H1 (cell line): ENCODE measurements around the gene PPFIBP2. TPM values are rescaled to one million over a fixed set of nuclear protein-coding genes. Genes with fewer than 3 reads are reported as not detected.

Experiments used
- CTCF ChIA-PET: fragments of 300-600 bp; sonication (Branson Sonifier 250); formaldehyde crosslinking; loops from one replicate; lab custom pipeline; 2021; ENCODE audit not compliant: partially characterized antibody; lab: Charles Lee
- POLR2A ChIA-PET: fragments of 300-600 bp; sonication (Branson Sonifier 250); formaldehyde crosslinking; loops from one replicate; lab custom pipeline; 2021; ENCODE audit warnings: inconsistent platforms; ENCODE audit not compliant: partially characterized antibody; lab: Charles Lee
- DNase-seq, 2 experiments: peaks; one replicate each; pipeline versions ENCODE4 v3.0.0 to v3.0.0-alpha.2; 2010 to 2022; ENCODE audit warnings: low spot score in 2 of 2, low read depth in 1 of 2, mixed read lengths in 1 of 2
- FAIRE-seq: peaks from 2 replicates; lab custom pipeline; 2011; peaks lifted over from hg19 to GRCh38; lab: Jason Lieb, UNC
- H2AFZ ChIP-seq: 2 replicates; pipeline ENCODE4 v1.8.1; 2012; ENCODE audit warnings: low read length, inconsistent platforms
- H2AK5ac ChIP-seq: 2 replicates; pipeline ENCODE4 v1.6.1; 2013; ENCODE audit warnings: low read depth, low read length
- H2BK120ac ChIP-seq: replicated peaks from 2 replicates; pipeline ENCODE3; 2013; ENCODE audit warnings: low read depth, low read length, inconsistent platforms
- H2BK12ac ChIP-seq: 2 replicates; pipeline ENCODE4 v1.6.1; 2013; ENCODE audit warnings: low read depth, low read length
- H2BK15ac ChIP-seq: 2 replicates; pipeline ENCODE4 v1.6.1; 2013; ENCODE audit warnings: low read length
- H2BK20ac ChIP-seq: 2 replicates; pipeline ENCODE4 v1.6.1; 2013; ENCODE audit warnings: low read length
- H2BK5ac ChIP-seq: 2 replicates; pipeline ENCODE4 v1.6.1; 2013; ENCODE audit warnings: low read depth, low read length
- H3K14ac ChIP-seq: 2 replicates; pipeline ENCODE4 v1.6.1; 2013; ENCODE audit warnings: inconsistent platforms; ENCODE audit not compliant: insufficient read length
- H3K18ac ChIP-seq: 2 replicates; pipeline ENCODE4 v1.6.1; 2013; ENCODE audit warnings: low read length; ENCODE audit errors: extremely low read depth
- H3K23ac ChIP-seq: 2 replicates; pipeline ENCODE4 v1.6.1; 2013; ENCODE audit warnings: inconsistent platforms; ENCODE audit not compliant: insufficient read length
- H3K23me2 ChIP-seq: 2 replicates; pipeline ENCODE4 v1.6.1; 2013; ENCODE audit warnings: low read depth, low read length
- H3K27ac ChIP-seq: 2 replicates; pipeline ENCODE4 v1.6.1; 2011; ENCODE audit warnings: low read depth, low read length, inconsistent platforms
- H3K27me3 ChIP-seq, 4 experiments: replicated peaks in 1 of 4; 1 replicate in 1 of 4; 2 replicates in 3 of 4; pipeline versions ENCODE4 v1.6.1 to v1.8.1; 2011 to 2013; ENCODE audit warnings: low read length in 3 of 4, mild to moderate bottlenecking in 3 of 4, inconsistent platforms in 2 of 4, mixed read lengths in 2 of 4, moderate library complexity in 1 of 4; ENCODE audit not compliant: control insufficient read depth in 3 of 4, insufficient read depth in 3 of 4; ENCODE audit errors: extremely low read depth in 1 of 4
- H3K36me3 ChIP-seq, 4 experiments: 2 replicates each; pipeline versions ENCODE4 v1.6.1 to v1.8.1; 2011 to 2013; ENCODE audit warnings: mild to moderate bottlenecking in 4 of 4, low read length in 3 of 4, moderate library complexity in 2 of 4, control low read depth in 1 of 4, inconsistent platforms in 1 of 4; ENCODE audit not compliant: insufficient read depth in 4 of 4, control insufficient read depth in 2 of 4
- H3K4ac ChIP-seq: replicated peaks from 2 replicates; pipeline ENCODE3; 2013; ENCODE audit warnings: low read length, low read depth, mixed read lengths, inconsistent platforms; ENCODE audit not compliant: insufficient read length
- H3K4me1 ChIP-seq, 4 experiments: replicated peaks in 1 of 4; 1 replicate in 1 of 4; 2 replicates in 3 of 4; pipeline versions ENCODE4 v1.6.1 to v1.8.1; 2011 to 2013; ENCODE audit warnings: low read length in 3 of 4, inconsistent platforms in 2 of 4, mixed read lengths in 1 of 4; ENCODE audit not compliant: insufficient read depth in 4 of 4, control insufficient read depth in 3 of 4
- H3K4me2 ChIP-seq, 2 experiments: 2 replicates each; pipeline versions ENCODE4 v1.6.1 to v1.8.1; 2011 to 2013; ENCODE audit warnings: low read depth in 2 of 2, low read length in 2 of 2, control low read depth in 1 of 2, inconsistent platforms in 1 of 2, mild to moderate bottlenecking in 1 of 2; ENCODE audit not compliant: insufficient read depth in 1 of 2
- H3K4me3 ChIP-seq, 4 experiments: fragments of 200-600, 300-600 bp in 1 of 4; sonication (generic), shearing (Covaris generic), sonication (Bioruptor Twin) in 1 of 4; 2 replicates each; pipeline versions ENCODE4 v1.5.1 to v1.8.1; 2011 to 2016; ENCODE audit warnings: low read length in 4 of 4, low read depth in 3 of 4, control low read depth in 2 of 4, inconsistent platforms in 2 of 4, mild to moderate bottlenecking in 2 of 4, mixed read lengths in 1 of 4, moderate library complexity in 1 of 4; ENCODE audit not compliant: insufficient read depth in 2 of 4; ENCODE audit errors: extremely low read depth in 1 of 4
- H3K56ac ChIP-seq: replicated peaks from 2 replicates; pipeline ENCODE3; 2013; ENCODE audit warnings: low read depth, mild to moderate bottlenecking, mixed read lengths, low read length, inconsistent platforms; ENCODE audit not compliant: insufficient read length
- H3K79me1 ChIP-seq: 2 replicates; pipeline ENCODE4 v1.6.1; 2013; ENCODE audit warnings: low read depth, low read length, control low read depth
- H3K79me2 ChIP-seq, 2 experiments: 2 replicates each; pipeline versions ENCODE4 v1.6.1 to v1.8.1; 2012 to 2013; ENCODE audit warnings: low read length in 2 of 2, mild to moderate bottlenecking in 2 of 2, inconsistent platforms in 1 of 2; ENCODE audit not compliant: insufficient read depth in 2 of 2, control insufficient read depth in 1 of 2
- H3K9ac ChIP-seq, 4 experiments: replicated peaks in 1 of 4; 1 replicate in 1 of 4; 2 replicates in 3 of 4; pipeline versions ENCODE4 v1.6.1 to v1.8.1; 2011 to 2013; ENCODE audit warnings: low read depth in 3 of 4, low read length in 3 of 4, control low read depth in 2 of 4, mild to moderate bottlenecking in 2 of 4, moderate library complexity in 2 of 4, inconsistent platforms in 1 of 4; ENCODE audit errors: extremely low read depth in 1 of 4
- H3K9me3 ChIP-seq, 2 experiments: 2 replicates each; pipeline versions ENCODE4 v1.6.1 to v1.8.1; 2012 to 2013; ENCODE audit warnings: mild to moderate bottlenecking in 2 of 2, moderate library complexity in 2 of 2, control low read depth in 1 of 2, inconsistent platforms in 1 of 2, low read depth in 1 of 2, low read length in 1 of 2, mixed read lengths in 1 of 2; ENCODE audit not compliant: insufficient read depth in 2 of 2
- H4K20me1 ChIP-seq, 2 experiments: replicated peaks in 1 of 2; 2 replicates each; pipeline versions ENCODE3 to v1.8.1; 2011 to 2013; ENCODE audit warnings: inconsistent platforms in 2 of 2, low read length in 2 of 2, mild to moderate bottlenecking in 1 of 2; ENCODE audit not compliant: insufficient read depth in 2 of 2, control insufficient read depth in 1 of 2
- H4K5ac ChIP-seq: 2 replicates; pipeline ENCODE4 v1.6.1; 2013; ENCODE audit warnings: low read length, low read depth, mixed read lengths, inconsistent platforms; ENCODE audit not compliant: insufficient read length
- H4K8ac ChIP-seq: 2 replicates; pipeline ENCODE4 v1.8.0; 2013; ENCODE audit warnings: mild to moderate bottlenecking, moderate library complexity, low read length, inconsistent platforms; ENCODE audit not compliant: insufficient read depth; ENCODE audit errors: extremely low read depth
- H4K91ac ChIP-seq: replicated peaks from 2 replicates; pipeline ENCODE3; 2013; ENCODE audit warnings: low read length, mixed read lengths, inconsistent platforms; ENCODE audit not compliant: insufficient read length
- BACH1 ChIP-seq: IDR thresholded peaks from 2 replicates; pipeline ENCODE4 v1.6.1; 2012; ENCODE audit warnings: low read length, improper control_type of control experiment
- BCL11A ChIP-seq, 2 experiments: IDR thresholded peaks; one replicate each; pipeline ENCODE4 v1.6.1; 2011; ENCODE audit warnings: low read depth in 2 of 2, low read length in 2 of 2, mild to moderate bottlenecking in 2 of 2
- CBX8 ChIP-seq: fragments of 300-800, 300-1000 bp; sonication (generic); IDR thresholded peaks from 2 replicates; pipeline ENCODE4 v1.7.1; 2016; ENCODE audit warnings: low read depth, low read length, borderline replicate concordance
- PHF8 ChIP-seq: fragments of 200-600 bp; sonication (generic); conservative IDR thresholded peaks from 2 replicates; pipeline ENCODE4 v1.7.1; 2012; ENCODE audit warnings: low read depth, mild to moderate bottlenecking, inconsistent platforms, low read length, moderate library complexity
- RAD21 ChIP-seq, 2 experiments: IDR thresholded peaks in 1 of 2; conservative IDR thresholded peaks in 1 of 2; 2 replicates each; pipeline ENCODE4 v1.6.1; 2011; ENCODE audit warnings: low read depth in 2 of 2, low read length in 2 of 2, improper control_type of control experiment in 1 of 2, inconsistent platforms in 1 of 2, mild to moderate bottlenecking in 1 of 2, moderate library complexity in 1 of 2
- RXRA ChIP-seq: IDR thresholded peaks from 2 replicates; pipeline ENCODE4 v1.6.1; 2011; ENCODE audit warnings: low read depth, mild to moderate bottlenecking, low read length, moderate library complexity; ENCODE audit not compliant: insufficient read depth
- SIN3A ChIP-seq, 2 experiments: IDR thresholded peaks in 1 of 2; conservative IDR thresholded peaks in 1 of 2; 2 replicates each; pipeline ENCODE4 v1.6.1; 2011 to 2012; ENCODE audit warnings: low read length in 2 of 2, improper control_type of control experiment in 1 of 2, low read depth in 1 of 2, mild to moderate bottlenecking in 1 of 2
- SP1 ChIP-seq: IDR thresholded peaks from 2 replicates; pipeline ENCODE4 v1.6.1; 2011; ENCODE audit warnings: low read depth, low read length
- SP4 ChIP-seq: IDR thresholded peaks from 2 replicates; pipeline ENCODE4 v1.6.1; 2012; ENCODE audit warnings: low read length, inconsistent platforms
- TAF1 ChIP-seq: IDR thresholded peaks from 2 replicates; pipeline ENCODE4 v1.6.1; 2011; ENCODE audit warnings: mild to moderate bottlenecking, low read depth, low read length
- WGBS, 2 experiments: shearing (Covaris generic) in 1 of 2; methylation state at CpG; one replicate each; pipeline versions ENCODE4 v1.1.6 to v1.1.7; 2013 to 2015; ENCODE audit warnings: low lambda C conversion rate in 2 of 2, mixed read lengths in 2 of 2, inconsistent platforms in 1 of 2, low coverage in 1 of 2, missing lambda C conversion rate in 1 of 2; ENCODE audit not compliant: insufficient replicate concordance in 2 of 2, insufficient coverage in 1 of 2, insufficient read length in 1 of 2; ENCODE audit errors: extremely low coverage in 1 of 2, missing lambda C conversion rate in 1 of 2; 5-methylcytosine and 5-hydroxymethylcytosine counted together
- polyA plus RNA-seq, 7 experiments: library from polyadenylated mRNA; depleted of rRNA in 3 of 7; stranded (reverse) in 5 of 7; unstranded in 2 of 7; fragments of >200 nt in 5 of 7; fragments of 200-250 nt in 2 of 7; gene quantifications; 1 replicate in 5 of 7; 2 replicates in 1 of 7; 4 replicates in 1 of 7; pipeline versions ENCODE4 v1.2.1 to v1.2.3, GENCODE V29; 2011 to 2013; ENCODE audit warnings: missing spikeins in 2 of 7, mixed read lengths in 2 of 7
- total RNA-seq: library from RNA; stranded (reverse); fragmentation: NEBNext Ultra II Directional; extraction: Animal tissue kit (Norgen Biotek cat#: 25700); gene quantifications from 2 replicates; pipeline ENCODE4 v1.2.1, GENCODE V29; 2021

The PPFIBP2 gene
- total and polyA plus RNA-seq, 2 of the 8 experiments (the other 6 are each of a cell fraction or from before 2014, with no cell fraction given): 5.5 to 9.8 TPM

DNA sequence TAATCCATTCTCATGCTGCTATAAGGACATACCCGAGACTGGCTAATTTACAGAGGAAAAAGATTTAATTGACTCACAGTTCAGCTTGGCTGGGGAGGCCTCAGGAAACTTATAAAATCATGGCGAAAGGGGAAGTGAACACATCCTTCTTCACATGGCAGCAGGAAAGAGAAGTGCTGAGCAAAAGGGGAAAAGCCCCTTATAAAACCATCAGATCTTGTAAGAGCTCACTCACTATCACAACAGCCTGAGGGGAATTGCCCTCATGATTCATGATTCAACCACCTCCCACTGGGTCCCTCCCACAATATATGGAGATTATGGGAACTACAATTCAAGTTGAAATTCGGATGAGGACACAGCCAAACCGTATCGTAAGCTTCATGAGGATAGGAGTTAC is 163.3 kb downstream of the PPFIBP2 start:
- peaks cover 16% of the 10 kb centered on the region; the same call in 1 of the 2 replicates for H3K23me2 ChIP-seq
- H3K9ac ChIP-seq: no peak overlapping the region
- CTCF ChIA-PET: interaction anchor here (0.6 to 4.4 kb wide), 11 partner anchors 7 to 234 kb away, joined by 3 to 35 read pairs (median 3); no protein-coding TSS in a partner anchor
- no peak overlapping the region for H3K4me3 ChIP-seq
- TF ChIP-seq BCL11A (IDR thresholded peaks at IDR 0.05; ENCODE audit: low read depth in 2 of 2, low read length in 2 of 2): no peak
- no peak for TF ChIP-seq TAF1
- no peak for TF ChIP-seq PHF8
- TF ChIP-seq SP1: no peak
- TF ChIP-seq RAD21 (IDR thresholded peaks at IDR 0.05 in 1 of 2, conservative IDR thresholded peaks at IDR 0.05 in 1 of 2; ENCODE audit: low read depth in 2 of 2, low read length in 2 of 2): no peak
- TF ChIP-seq SP4: no peak
- no peak for TF ChIP-seq SIN3A (conservative IDR thresholded peaks at IDR 0.05 in 1 of 2, IDR thresholded peaks at IDR 0.05 in 1 of 2; ENCODE audit: low read depth in 1 of 2, low read length in 2 of 2)
- no peak for TF ChIP-seq BACH1
- no peak for TF ChIP-seq RXRA
- TF ChIP-seq CBX8: no peak
- TF ChIP-seq, all 59 proteins: peak for 0
- 88% methylated on average over 5 of the region's 5 CpGs; no CpG with 5 or more reads in 1 of the 2 experiments for WGBS, 2 experiments
- POLR2A ChIA-PET: no interaction called here
- Histone ChIP-seq H2BK15ac (no peak overlapping the region), H3K9me3 (no peaks in the 10 kb centered on the region), H3K4me1 (peaks cover 2 to 10% (median 7%) of the 10 kb centered on the region in 4 experiments; a peak in 5 of 7 replicates), H4K91ac (no peak overlapping the region), H3K18ac (no peak overlapping the region), H2BK5ac (no peak overlapping the region), H3K79me2 (no peaks in the 10 kb centered on the region), H4K5ac (no peak overlapping the region), H4K20me1 (no peaks in the 10 kb centered on the region), H3K79me1 (peaks cover 2% of the 10 kb centered on the region; the same call in 1 of the 2 replicates), H4K8ac (no peak overlapping the region), H3K14ac (no peak overlapping the region), H2BK12ac (no peak overlapping the region), H3K27me3 (no peaks in the 10 kb centered on the region), H2BK120ac (no peak overlapping the region), H3K56ac (no peak overlapping the region), H2BK20ac (no peak overlapping the region), H3K4ac (no peak overlapping the region), H2AFZ (no peak overlapping the region), H3K4me2 (no peak overlapping the region), H3K27ac (no peak overlapping the region), H3K36me3 (0 out of 8 replicates have a peak, but pooled peaks cover 0 to 2% (median 0%) of the 10 kb centered on the region in 4 experiments), H3K23ac (no peak overlapping the region), H2AK5ac (no peak overlapping the region)
- no peak for DNase-seq
- no peak for FAIRE-seq
